ENCODE results near the gene SRP14. TPM values are rescaled to one million over a fixed set of nuclear protein-coding genes. Genes with fewer than 3 reads are reported as not detected.
"Not testable (repeated sequence)": the region's sequence is repeated elsewhere in the genome, so short reads cannot be mapped to it uniquely, and the experiment has no call there.

SRP14 gene
- total and polyA plus RNA-seq, 9 donors = 155 to 451 (median 215) TPM

DNA sequence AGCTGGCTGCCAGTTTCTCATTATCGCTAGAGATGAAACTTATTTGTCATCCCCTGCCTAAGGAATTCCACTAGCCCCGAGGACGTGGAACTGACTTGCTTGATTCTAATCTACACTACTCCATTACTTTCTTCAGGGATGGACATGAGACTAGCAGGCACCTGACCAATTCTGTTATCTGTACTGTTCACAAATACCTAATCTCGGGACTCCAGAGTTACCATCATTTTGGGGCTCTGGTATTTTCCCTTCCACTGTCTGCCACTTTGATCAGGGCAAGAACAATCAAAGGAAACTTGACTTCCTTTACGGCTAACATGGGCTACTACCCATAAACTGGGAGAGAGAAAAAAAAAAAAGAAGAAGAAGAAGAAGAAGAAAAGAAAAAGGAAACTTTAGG is 41.9 kb upstream of the SRP14 start:
- no peaks in the 10 kb centered on the region for H3K36me3 ChIP-seq
- H3K27ac ChIP-seq = peak overlapping the region; percentile 23 to 84
- 45 to 59% (median 56%) methylated on average over 5 of the region's 5 CpGs for WGBS, 3 donors
- TF ChIP-seq POLR2A (IDR thresholded peaks at IDR 0.05) = no peak
- no peaks in the 10 kb centered on the region for H3K27me3 ChIP-seq
- H3K4me1 ChIP-seq (ENCODE audit: insufficient read depth) = peaks cover 9% of the 10 kb centered on the region
- H3K9me3 ChIP-seq = no peaks in the 10 kb centered on the region
- intact Hi-C loops (cut with DNase I) = no loop called here
- H3K4me3 ChIP-seq = no peak overlapping the region
- peak in 1 of 5 donors; percentile 14 for DNase-seq

DNA sequence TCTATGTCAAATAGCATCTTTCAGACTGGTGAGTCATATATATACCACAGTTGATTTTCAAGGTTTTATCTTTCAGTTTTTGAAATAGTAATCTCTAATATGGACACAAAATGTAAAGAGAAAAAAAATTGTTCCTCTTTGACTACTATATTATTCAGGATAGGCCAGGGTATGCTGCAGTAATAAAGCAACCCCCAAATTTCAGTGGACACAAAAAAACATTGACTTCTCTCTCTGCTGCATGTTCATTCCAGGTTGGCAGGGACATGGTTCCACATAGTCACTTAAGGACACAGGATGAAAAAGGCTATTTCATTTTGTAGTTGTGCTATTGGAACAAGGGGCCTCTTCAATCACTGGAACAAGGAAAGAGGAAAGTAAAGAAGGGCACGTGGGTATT is 41.1 kb upstream of the SRP14 start:
- intact Hi-C loops (cut with DNase I) = no loop called here
- WGBS, 3 donors = 63 to 88% (median 84%) methylated on average over 1 of the region's 1 CpG
- Histone ChIP-seq H3K27ac (peak overlapping the region in 1 of 2 donors; percentile 84), H3K36me3 (no peaks in the 10 kb centered on the region), H3K9me3 (no peaks in the 10 kb centered on the region), H3K4me3 (no peak overlapping the region), H3K27me3 (no peaks in the 10 kb centered on the region), H3K4me1 (ENCODE audit: insufficient read depth) (peaks cover 12% of the 10 kb centered on the region)
- TF ChIP-seq, protein P1, sequence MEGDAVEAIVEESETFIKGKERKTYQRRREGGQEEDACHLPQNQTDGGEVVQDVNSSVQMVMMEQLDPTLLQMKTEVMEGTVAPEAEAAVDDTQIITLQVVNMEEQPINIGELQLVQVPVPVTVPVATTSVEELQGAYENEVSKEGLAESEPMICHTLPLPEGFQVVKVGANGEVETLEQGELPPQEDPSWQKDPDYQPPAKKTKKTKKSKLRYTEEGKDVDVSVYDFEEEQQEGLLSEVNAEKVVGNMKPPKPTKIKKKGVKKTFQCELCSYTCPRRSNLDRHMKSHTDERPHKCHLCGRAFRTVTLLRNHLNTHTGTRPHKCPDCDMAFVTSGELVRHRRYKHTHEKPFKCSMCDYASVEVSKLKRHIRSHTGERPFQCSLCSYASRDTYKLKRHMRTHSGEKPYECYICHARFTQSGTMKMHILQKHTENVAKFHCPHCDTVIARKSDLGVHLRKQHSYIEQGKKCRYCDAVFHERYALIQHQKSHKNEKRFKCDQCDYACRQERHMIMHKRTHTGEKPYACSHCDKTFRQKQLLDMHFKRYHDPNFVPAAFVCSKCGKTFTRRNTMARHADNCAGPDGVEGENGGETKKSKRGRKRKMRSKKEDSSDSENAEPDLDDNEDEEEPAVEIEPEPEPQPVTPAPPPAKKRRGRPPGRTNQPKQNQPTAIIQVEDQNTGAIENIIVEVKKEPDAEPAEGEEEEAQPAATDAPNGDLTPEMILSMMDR (IDR thresholded peaks at IDR 0.05) = no peak
- no peak for TF ChIP-seq EP300 (IDR thresholded peaks at IDR 0.05)
- TF ChIP-seq POLR2A (IDR thresholded peaks at IDR 0.05) = no peak
- no peak for DNase-seq

DNA sequence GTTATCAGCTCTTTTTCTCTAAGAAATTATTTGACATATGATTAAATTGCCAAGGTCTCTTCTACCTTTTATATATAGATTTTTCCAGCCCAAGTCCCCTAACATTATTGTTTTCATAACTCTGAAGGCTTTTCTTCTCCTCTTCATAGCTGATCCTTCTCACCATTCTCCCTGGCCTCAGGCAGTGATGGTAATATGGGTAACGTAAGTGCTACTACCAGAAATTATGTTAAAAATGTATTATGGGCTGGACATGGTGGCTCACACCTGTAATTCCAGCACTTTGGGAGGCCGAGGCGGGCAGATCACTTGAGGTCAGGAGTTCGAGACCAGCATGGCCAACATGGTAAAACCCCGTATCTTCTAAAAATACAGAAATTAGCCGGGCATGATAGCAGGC is 40.5 kb upstream of the SRP14 start:
- DNase-seq = peak in 1 of 5 donors; percentile 5
- H3K27me3 ChIP-seq = no peaks in the 10 kb centered on the region
- no peaks in the 10 kb centered on the region for H3K9me3 ChIP-seq
- intact Hi-C loops (cut with DNase I) = no loop called here
- WGBS, 3 donors = 96 to 97% (median 97%) methylated on average over 6 of the region's 6 CpGs
- H3K36me3 ChIP-seq = no peaks in the 10 kb centered on the region
- no peak overlapping the region for H3K4me3 ChIP-seq
- TF ChIP-seq, protein P1 (IDR thresholded peaks at IDR 0.05) = no peak
- no peak for TF ChIP-seq EP300 (IDR thresholded peaks at IDR 0.05)
- TF ChIP-seq POLR2A (IDR thresholded peaks at IDR 0.05) = no peak
- no peak overlapping the region for H3K27ac ChIP-seq
- peaks cover 12% of the 10 kb centered on the region for H3K4me1 ChIP-seq (ENCODE audit: insufficient read depth)

DNA sequence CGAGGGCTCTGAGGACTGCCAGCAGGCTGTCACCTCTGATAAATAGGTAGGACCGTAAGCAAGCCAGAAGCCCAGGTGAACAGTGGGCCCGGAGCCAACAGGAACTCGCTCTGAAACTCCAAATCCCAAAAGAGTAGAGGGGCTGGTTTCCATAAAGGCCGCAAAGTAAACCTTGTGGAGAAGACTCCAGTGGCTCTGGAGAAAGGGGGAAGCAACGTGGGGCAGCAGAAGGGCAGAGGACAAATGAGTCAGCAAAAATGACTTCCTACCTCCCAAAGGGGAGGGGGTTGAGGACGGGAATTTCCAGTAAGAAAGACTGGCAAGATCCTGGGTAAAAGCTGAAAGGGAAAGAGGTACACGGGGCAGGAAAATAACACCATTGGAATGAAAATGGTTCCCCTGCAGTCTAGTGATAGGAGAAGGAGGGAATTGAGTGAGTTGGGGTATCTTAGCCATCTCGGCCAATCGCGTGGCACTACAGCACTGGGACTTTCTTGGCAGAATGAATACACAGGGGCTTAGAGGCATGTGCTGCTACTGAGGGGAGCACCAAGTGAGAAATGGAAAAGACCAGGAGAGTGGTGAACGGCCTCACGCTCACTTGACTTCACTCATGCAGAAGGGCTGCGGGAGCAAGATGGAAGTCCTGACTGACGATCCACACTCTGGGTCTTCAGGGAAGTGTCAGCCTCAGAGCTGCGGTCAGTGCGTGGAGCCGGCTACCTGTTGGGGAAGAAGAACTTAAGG is 36.5 kb upstream of the SRP14 start:
- 89 to 94% (median 92%) methylated on average over 18 of the region's 18 CpGs for WGBS, 3 donors

DNA sequence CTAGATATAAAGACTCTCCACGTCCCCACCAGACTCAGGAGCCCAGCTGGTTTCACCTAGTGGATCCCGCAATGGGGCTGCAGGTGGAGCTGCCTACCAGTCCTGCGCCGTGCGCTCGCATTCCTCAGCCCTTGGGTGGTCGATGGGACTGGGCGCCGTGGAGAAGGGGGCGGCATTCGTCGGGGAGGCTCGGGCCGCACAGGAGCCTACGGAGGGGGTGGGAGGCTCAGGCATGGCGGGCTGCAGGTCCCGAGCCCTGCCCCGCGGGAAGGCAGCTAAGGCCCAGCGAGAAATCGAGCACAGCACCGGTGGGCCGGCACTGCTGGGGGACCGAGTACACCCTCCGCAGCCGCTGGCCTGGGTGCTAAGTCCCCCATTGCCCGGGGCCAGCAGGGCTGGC is 35.7 kb upstream of the SRP14 start:
- not testable (repeated sequence) for H3K4me3 ChIP-seq; DNase-seq; H3K36me3 ChIP-seq; H3K27ac ChIP-seq; H3K4me1 ChIP-seq (ENCODE audit: insufficient read depth); H3K27me3 ChIP-seq; H3K9me3 ChIP-seq
- intact Hi-C loops (cut with DNase I) = loop anchor here in 1 of 4 donors (5.0 kb wide), 1 partner anchor 33 kb away; the partner anchor contains the start of gene BMF
- WGBS, 3 donors = 94 to 97% (median 95%) methylated on average over 17 to 27 of the region's 27 CpGs

More for the DNA sequence above, 36.5 kb upstream of the SRP14 start:
- no peak for DNase-seq
- Histone ChIP-seq H3K27me3 (no peaks in the 10 kb centered on the region), H3K9me3 (no peaks in the 10 kb centered on the region), H3K36me3 (no peaks in the 10 kb centered on the region), H3K4me3 (no peak overlapping the region), H3K4me1 (ENCODE audit: insufficient read depth) (peaks cover 4% of the 10 kb centered on the region), H3K27ac (peak overlapping the region in 1 of 2 donors; percentile 13)
- intact Hi-C loops (cut with DNase I) = no loop called here
- TF ChIP-seq EP300 (IDR thresholded peaks at IDR 0.05) (no peak), POLR2A (IDR thresholded peaks at IDR 0.05) (no peak)
- TF ChIP-seq, protein P1 (IDR thresholded peaks at IDR 0.05) = no peak

DNA sequence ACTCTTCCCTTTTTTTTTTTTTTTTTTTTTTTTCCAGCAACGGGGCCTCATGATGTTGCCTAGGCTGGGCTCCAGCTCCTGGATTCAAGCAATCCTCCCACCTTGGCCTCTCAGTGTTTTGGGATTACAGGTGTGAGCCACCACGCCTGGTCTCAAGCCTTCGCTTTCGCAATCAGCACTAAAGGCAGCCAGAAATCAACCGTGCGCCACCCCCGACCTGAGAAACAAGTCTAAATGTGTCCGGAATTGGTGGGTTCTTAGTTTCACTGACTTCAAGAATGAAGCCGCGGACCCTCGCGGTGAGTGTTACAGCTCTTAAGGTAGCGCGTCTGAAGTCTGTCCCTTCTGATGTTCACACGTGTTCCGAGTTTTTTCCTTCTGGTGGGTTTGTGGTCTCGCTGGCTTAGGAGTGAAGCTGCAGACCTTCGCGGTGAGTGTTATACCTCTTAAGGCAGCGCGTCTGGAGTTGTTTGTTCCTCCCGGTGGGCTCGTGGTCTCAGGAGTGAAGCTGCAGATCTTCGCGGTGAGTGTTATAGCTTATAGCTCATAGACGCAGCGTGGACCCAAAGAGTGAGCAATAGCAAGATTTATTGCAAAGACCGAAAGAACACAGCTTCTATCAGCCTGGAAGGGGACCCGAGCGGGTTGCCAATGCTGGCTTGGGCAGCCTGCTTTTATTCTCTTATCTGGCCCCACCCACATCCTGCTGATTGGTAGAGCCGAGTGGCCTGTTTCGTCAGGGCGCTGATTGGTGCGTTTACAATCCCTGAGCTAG is 34.9 kb upstream of the SRP14 start:
- H3K27me3 ChIP-seq; H3K4me3 ChIP-seq; H3K27ac ChIP-seq; H3K9me3 ChIP-seq; H3K4me1 ChIP-seq (ENCODE audit: insufficient read depth); H3K36me3 ChIP-seq: not testable (repeated sequence)
- intact Hi-C loops (cut with DNase I) = loop anchor here in 1 of 4 donors (5.0 kb wide), 1 partner anchor 33 kb away; the partner anchor contains the start of gene BMF
- 89 to 94% (median 94%) methylated on average over 34 of the region's 34 CpGs for WGBS, 3 donors
- DNase-seq = peak in 1 of 5 donors; percentile 14
